Hindlimb muscle (tissue), 1 donor: ENCODE data around the gene ROR1. TPM values are rescaled to one million over a fixed set of nuclear protein-coding genes. Genes with fewer than 3 reads are reported as not detected.

Experiments used
- DNase-seq: peaks from one replicate; pipeline ENCODE4 v3.0.0-alpha.2; 2013
- polyA plus RNA-seq: library from polyadenylated mRNA; unstranded; fragments of 120-200 nt; gene quantifications from one replicate; pipeline ENCODE4 v1.2.1, GENCODE V29; 2013; ENCODE audit not compliant: insufficient read length

The ROR1 gene
- polyA plus RNA-seq, 1 donor: 9.5 TPM

GRCh38 chr1:64150729-64151230 is 377.0 kb downstream of the ROR1 start:
- no peak for DNase-seq

GRCh38 chr1:64155278-64155677 is 381.5 kb downstream of the ROR1 start:
- no peak for DNase-seq

DNA sequence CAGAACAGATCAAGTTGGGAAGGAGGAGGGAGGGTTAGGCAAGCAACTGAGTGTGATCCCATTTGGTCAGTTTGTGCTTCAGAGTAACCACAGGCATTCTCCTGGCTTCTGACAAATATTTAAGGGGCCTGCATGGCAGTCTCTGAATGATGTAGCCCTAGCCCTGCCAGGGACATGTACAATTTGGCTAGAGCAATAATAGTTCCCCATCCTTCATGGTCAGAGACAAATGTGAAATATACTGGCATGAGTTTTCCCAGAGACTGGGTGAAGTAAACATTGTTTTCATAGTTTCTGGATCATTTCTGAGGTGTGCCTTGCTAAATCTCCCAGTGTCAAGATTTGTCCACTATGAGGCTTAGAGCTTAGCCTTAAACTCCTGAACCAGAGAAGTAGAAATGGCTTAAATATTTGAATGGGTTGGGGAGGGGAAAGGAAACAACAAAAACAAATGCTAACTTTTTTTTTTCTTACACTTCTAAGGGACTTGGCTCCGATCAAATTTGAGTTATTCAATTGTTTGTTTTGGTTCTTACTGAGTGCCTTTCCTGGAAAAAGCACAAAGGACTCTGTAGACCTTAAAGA is 387.6 kb downstream of the ROR1 start:
- DNase-seq: no peak

- DNase-seq: no peak
These were observed 388.3 kb downstream of the ROR1 start for GRCh38 chr1:64162151-64162550.

DNA sequence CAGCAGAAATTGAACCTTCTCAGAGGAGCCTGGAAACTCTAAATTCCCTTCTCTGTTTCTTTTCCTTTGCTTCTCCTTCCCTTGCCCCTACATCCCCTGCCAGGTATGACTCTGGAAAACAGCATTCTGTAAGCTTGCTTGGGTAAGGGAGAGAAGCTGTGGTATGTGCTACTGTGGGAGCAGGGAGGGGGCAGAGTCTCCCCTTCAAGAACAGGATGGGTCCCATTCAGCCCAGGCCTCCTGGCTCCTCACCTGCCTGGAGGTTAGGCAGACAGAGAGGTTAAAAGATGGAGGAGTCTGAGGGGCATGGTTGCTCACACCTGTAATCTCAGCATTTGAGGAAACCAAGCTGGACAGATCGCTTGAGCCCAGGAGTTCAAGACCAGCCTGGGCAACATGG is 389.0 kb downstream of the ROR1 start:
- no peak for DNase-seq

DNA sequence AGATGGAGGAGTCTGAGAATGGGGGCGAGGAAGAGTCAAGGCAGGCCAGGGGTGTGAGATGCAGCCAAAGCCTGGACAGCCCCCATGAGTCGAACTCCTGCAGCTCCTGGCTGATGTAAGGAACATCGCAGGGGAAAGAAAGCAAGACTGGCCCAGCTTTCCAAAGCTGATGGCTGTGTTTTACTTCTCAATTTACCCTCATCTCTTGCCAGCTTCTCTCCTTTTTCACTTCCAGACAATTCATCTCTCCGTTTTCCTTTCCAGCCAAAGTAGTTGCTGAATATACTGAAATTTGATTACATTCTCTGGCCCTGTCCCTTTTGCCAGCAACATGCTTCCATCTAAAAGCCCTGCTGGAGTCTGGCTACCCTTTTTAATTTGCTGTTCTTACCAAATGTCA is 389.6 kb downstream of the ROR1 start:
- DNase-seq: peak; percentile 54

GRCh38 chr1:64163970-64164369 is 390.2 kb downstream of the ROR1 start:
- DNase-seq: no peak

GRCh38 chr1:64166629-64167028 is 392.8 kb downstream of the ROR1 start:
- DNase-seq: no peak

DNA sequence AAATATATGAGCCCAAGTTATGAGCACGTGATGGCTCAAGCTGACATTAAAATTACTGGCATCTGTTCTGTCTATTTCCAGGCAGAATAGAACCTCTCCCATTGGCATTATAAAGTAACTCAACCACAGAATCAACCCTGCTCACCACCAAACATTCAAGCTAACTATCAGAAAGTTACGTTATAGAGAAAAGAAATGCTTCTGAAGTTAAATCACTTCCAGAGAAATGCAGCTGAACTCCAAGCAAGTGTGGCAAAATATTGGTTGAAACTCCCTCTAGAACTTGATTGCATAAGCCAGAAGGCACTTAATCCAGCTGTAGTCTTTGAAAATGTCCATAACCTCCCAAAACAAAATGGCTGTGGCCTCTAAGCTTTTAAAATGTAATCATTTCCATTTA is 393.4 kb downstream of the ROR1 start:
- DNase-seq: no peak

DNA sequence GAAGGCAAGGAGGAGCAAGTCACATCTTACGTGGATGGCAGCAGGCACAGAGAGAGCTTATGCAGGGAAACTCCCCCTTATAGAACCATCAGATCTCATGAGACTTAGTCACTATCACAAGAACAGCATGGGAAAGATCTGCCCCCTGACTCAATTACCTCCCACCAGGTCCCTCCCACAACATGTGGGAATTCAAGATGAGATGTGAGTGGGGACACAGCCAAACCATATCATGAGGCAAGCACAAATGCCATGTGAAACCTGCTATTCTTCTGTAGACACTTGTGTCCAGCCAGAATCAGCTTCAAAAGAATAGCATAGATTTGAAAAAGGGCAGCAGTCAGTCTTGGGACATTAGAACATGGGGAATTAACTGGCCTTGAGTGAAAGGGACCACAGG is 397.4 kb downstream of the ROR1 start:
- no peak for DNase-seq

- no peak for DNase-seq
These were observed 398.0 kb downstream of the ROR1 start for GRCh38 chr1:64171797-64172281.

- DNase-seq: no peak
These were observed 398.7 kb downstream of the ROR1 start for GRCh38 chr1:64172458-64172983.

GRCh38 chr1:64173336-64173940 is 399.6 kb downstream of the ROR1 start:
- DNase-seq: no peak

GRCh38 chr1:64175639-64176038 is 401.8 kb downstream of the ROR1 start:
- DNase-seq: no peak

DNA sequence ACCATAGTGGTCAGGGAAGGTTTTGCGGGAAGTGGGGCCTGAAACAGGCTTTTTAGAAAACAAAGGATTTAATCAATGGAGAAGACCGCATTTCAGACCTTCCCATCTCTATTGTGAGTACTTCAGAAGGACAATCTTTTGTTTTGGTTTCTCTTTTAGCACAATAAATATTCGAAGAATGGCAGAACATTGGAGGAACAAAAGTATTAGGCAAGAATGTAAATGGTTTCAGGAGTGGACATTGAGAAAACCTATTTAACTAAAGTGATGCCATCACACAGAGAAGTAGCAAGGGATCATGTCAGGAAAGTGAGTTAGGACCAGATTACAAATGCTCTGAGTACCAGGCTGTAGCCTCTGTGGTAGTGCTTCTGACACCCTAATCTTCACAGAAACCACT is 402.8 kb downstream of the ROR1 start:
- no peak for DNase-seq

- DNase-seq: no peak
These were observed 405.8 kb downstream of the ROR1 start for GRCh38 chr1:64179588-64179987.

DNA sequence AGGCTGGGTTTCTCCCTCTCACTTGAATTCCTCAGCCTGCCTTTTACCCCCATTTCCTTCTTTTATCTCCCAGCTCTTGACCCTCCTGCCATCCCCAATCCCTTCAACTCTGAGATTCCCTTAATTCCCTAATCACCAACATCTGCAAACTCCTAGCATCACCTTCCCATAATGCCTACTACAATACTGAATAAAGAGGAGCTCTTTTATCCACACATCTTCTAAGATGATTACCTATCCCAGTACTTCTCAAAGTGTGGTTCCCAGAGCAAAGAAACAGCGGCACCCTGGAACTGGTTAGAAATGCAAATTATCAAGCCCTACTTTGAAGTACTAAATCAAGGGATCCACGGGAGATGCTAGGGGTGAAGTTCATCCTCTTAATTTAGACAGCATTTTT is 408.4 kb downstream of the ROR1 start:
- DNase-seq: no peak

DNA sequence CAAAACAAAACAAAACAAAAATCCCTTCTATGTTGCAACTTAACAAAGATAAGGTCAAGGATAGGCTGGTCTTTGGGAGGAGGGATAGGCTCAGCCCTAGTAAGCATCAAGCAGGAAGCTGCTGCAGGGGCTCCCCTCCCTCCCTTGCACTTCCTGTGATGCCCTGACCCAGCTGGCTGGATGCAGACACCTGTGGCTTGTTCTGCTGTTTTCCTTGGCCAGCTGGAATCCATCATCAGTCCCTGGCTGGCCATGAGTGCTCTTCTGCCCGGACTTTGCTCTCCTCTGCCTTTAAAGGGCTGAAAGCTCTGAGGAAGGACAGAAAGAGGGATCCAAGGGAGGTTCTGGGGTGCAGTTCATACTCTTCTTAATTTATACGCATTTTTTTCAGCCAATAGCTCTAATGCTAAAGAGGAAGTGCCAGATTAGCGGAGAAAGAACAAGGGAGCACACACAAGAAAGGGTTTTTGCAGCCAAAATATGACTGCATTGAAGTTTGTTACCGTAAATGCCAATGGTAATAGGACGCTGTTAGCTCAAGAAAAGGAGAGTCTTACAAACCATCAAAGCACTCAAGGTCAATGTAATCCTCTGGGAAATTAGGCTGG is 409.7 kb downstream of the ROR1 start:
- no peak for DNase-seq

- no peak for DNase-seq
These were observed 410.2 kb downstream of the ROR1 start for GRCh38 chr1:64184003-64184440.

DNA sequence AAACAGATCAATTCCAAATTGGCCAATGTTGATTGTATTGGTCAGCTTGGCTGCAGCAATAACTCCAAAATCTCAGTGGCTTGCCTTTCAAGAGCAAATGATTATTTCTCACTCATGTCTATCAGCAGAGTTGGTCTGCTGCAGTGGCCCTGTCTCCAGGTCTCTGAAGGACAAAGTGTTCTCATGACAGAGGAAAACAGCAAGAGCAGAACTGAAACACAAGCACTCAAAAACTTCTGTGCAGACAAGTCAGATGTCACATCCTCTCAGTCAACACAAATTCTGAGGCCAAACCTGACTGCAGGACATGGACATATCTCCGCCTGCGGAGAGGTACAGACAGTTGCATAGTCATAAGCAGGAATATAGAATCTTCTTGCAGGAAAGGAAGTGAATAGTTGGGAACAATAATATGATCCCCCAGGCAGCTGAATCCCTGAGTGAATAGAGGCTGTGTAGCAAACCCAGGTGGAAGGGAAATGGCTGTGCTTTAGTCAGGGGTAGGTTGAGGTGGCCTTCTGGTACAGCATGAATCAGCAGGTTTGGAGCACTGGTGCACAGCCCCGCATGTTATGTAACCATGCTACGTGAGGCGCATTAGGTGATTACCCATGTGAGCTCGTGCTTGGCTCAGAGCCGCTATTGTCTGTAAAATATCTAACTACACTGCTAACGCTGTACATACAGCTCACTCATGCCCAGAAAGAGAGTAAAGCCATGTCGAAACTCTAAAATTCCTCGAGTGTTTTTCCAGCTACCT is 412.5 kb downstream of the ROR1 start:
- no peak for DNase-seq

GRCh38 chr1:64186898-64187280 is 413.1 kb downstream of the ROR1 start:
- DNase-seq: no peak

- DNase-seq: no peak
These were observed 413.8 kb downstream of the ROR1 start for GRCh38 chr1:64187646-64188045.

GRCh38 chr1:64192290-64192689 is 418.5 kb downstream of the ROR1 start:
- DNase-seq: no peak
